ENCODE results near the gene CCT7.

Gene CCT7

GRCh38 chr2:73210019-73210418 is 24.1 kb upstream of the CCT7 start:
- TF ChIP-seq TAF1 (IDR thresholded peaks at IDR 0.05; ENCODE audit: low read depth), result no peak
- no peak for TF ChIP-seq CEBPB (IDR thresholded peaks at IDR 0.05)
- no peak for TF ChIP-seq NFIC (IDR thresholded peaks at IDR 0.05)
- no peak for TF ChIP-seq FOXM1 (IDR thresholded peaks at IDR 0.05; ENCODE audit: borderline replicate concordance, low read depth)
- TF ChIP-seq RAD21 (IDR thresholded peaks at IDR 0.05; ENCODE audit: low read depth), result no peak
- no peak for TF ChIP-seq TCF12 (IDR thresholded peaks at IDR 0.05; ENCODE audit: low read depth)
- no peak for TF ChIP-seq ZBTB7A (IDR thresholded peaks at IDR 0.05; ENCODE audit: low read depth)
- no peak for TF ChIP-seq TEAD4 (IDR thresholded peaks at IDR 0.05)
- no peak for TF ChIP-seq CREB1 (IDR thresholded peaks at IDR 0.05; ENCODE audit: low read depth)
- no peak for TF ChIP-seq REST (IDR thresholded peaks at IDR 0.05; ENCODE audit: low read depth)
- TF ChIP-seq USF1 (IDR thresholded peaks at IDR 0.05), result no peak
- TF ChIP-seq EGR1 (IDR thresholded peaks at IDR 0.05), result no peak

- TF ChIP-seq REST (IDR thresholded peaks at IDR 0.05; ENCODE audit: low read depth) (no peak), FOXM1 (IDR thresholded peaks at IDR 0.05; ENCODE audit: borderline replicate concordance, low read depth) (no peak), MAX (IDR thresholded peaks at IDR 0.05) (no peak), RAD21 (IDR thresholded peaks at IDR 0.05; ENCODE audit: low read depth) (no peak), NFIC (IDR thresholded peaks at IDR 0.05) (no peak), CREB1 (IDR thresholded peaks at IDR 0.05; ENCODE audit: low read depth) (no peak), EGR1 (IDR thresholded peaks at IDR 0.05) (no peak), EP300 (IDR thresholded peaks at IDR 0.05; ENCODE audit: borderline replicate concordance) (no peak), TAF1 (IDR thresholded peaks at IDR 0.05; ENCODE audit: low read depth) (no peak)
Measured at GRCh38 chr2:73210696-73211095, 23.4 kb upstream of the CCT7 start.

- TF ChIP-seq FOXM1 (IDR thresholded peaks at IDR 0.05; ENCODE audit: borderline replicate concordance, low read depth), result no peak
- TF ChIP-seq TCF12 (IDR thresholded peaks at IDR 0.05; ENCODE audit: low read depth), result no peak
- TF ChIP-seq TAF1 (IDR thresholded peaks at IDR 0.05; ENCODE audit: low read depth), result no peak
- TF ChIP-seq EP300 (IDR thresholded peaks at IDR 0.05; ENCODE audit: borderline replicate concordance), result no peak
- TF ChIP-seq EGR1 (IDR thresholded peaks at IDR 0.05), result no peak
Measured at GRCh38 chr2:73212098-73212447, 22.0 kb upstream of the CCT7 start.

- TF ChIP-seq RAD21 (IDR thresholded peaks at IDR 0.05; ENCODE audit: low read depth), result peak; percentile 70
- no peak for TF ChIP-seq YY1 (IDR thresholded peaks at IDR 0.05; ENCODE audit: low read depth)
Measured at GRCh38 chr2:73212448-73213176, 21.5 kb upstream of the CCT7 start.

GRCh38 chr2:73214120-73215035 is 19.7 kb upstream of the CCT7 start, which contains the start of gene SMYD5:
Gene SMYD5, plus strand, starts transcription at chr2:73214245. Its CDS starts 22 bp downstream, at chr2:73214267.
- TF ChIP-seq YY1 (IDR thresholded peaks at IDR 0.05; ENCODE audit: low read depth) (peak; percentile 98), EGR1 (IDR thresholded peaks at IDR 0.05) (peak; percentile 98), EP300 (IDR thresholded peaks at IDR 0.05; ENCODE audit: borderline replicate concordance) (no peak), NFIC (IDR thresholded peaks at IDR 0.05) (no peak), TEAD4 (IDR thresholded peaks at IDR 0.05) (no peak), USF1 (IDR thresholded peaks at IDR 0.05) (0 out of 2 replicates have a peak, but pooled peaks have one; percentile 11), CEBPB (IDR thresholded peaks at IDR 0.05) (0 out of 2 replicates have a peak, but pooled peaks have one; percentile 7), FOXM1 (IDR thresholded peaks at IDR 0.05; ENCODE audit: borderline replicate concordance, low read depth) (no peak), REST (IDR thresholded peaks at IDR 0.05; ENCODE audit: low read depth) (no peak), RAD21 (IDR thresholded peaks at IDR 0.05; ENCODE audit: low read depth) (no peak), MAX (IDR thresholded peaks at IDR 0.05) (peak; percentile 98), TAF1 (IDR thresholded peaks at IDR 0.05; ENCODE audit: low read depth) (peak; percentile 90), TCF12 (IDR thresholded peaks at IDR 0.05; ENCODE audit: low read depth) (peak; percentile 64), ZBTB7A (IDR thresholded peaks at IDR 0.05; ENCODE audit: low read depth) (0 out of 2 replicates have a peak, but pooled peaks have one; percentile 63), CREB1 (IDR thresholded peaks at IDR 0.05; ENCODE audit: low read depth) (no peak)

Data from Ishikawa (cell line).